Measurements from ENCODE around the gene APBA2. TPM values are rescaled to one million over a fixed set of nuclear protein-coding genes. Genes with fewer than 3 reads are reported as not detected.

APBA2 gene
- total RNA-seq, 1 experiment from 2014 or later, result 12.9 TPM

DNA sequence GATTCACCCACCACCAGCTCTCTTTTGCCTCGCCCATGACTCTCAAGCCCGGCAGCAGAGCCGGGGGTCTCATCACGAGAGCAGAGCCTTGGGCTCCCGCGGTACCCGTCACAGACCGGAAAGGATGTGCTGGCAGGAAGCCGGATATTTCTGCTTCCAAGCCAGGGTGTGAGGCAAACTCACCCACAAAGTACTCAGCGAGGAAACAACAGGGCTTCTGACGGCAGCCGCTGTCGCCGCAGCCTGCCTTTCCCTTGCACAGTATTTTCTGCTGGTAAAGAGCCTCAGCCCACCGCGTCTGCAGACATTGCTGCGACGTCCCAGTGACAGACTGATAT, 263.9 kb downstream of the APBA2 start:
- no peaks in the 10 kb centered on the region for H3K4me1 ChIP-seq (ENCODE audit: insufficient read depth, low read length, poor library complexity, severe bottlenecking)
- POLR2A ChIA-PET (ENCODE audit: low non-redundant PET), result no interaction called here
- H3K27ac ChIP-seq (ENCODE audit: low read depth, low read length, poor library complexity, severe bottlenecking), result no peak overlapping the region
- CTCF ChIA-PET, result no interaction called here
- no peaks in the 10 kb centered on the region for H3K9me3 ChIP-seq (ENCODE audit: low read depth, low read length, poor library complexity, severe bottlenecking)
- no peaks in the 10 kb centered on the region for H3K36me3 ChIP-seq (ENCODE audit: insufficient read depth, low read length, poor library complexity, severe bottlenecking)
- no peaks in the 10 kb centered on the region for H3K27me3 ChIP-seq (replicated peaks; ENCODE audit: insufficient read depth, low read depth, low read length, poor library complexity)
- BruUV-seq (replicated peaks), result no TSS peak
- intact Hi-C loops (cut with micrococcal nuclease; ENCODE audit: unreplicated experiment), result no loop called here
- TF ChIP-seq, protein P1, sequence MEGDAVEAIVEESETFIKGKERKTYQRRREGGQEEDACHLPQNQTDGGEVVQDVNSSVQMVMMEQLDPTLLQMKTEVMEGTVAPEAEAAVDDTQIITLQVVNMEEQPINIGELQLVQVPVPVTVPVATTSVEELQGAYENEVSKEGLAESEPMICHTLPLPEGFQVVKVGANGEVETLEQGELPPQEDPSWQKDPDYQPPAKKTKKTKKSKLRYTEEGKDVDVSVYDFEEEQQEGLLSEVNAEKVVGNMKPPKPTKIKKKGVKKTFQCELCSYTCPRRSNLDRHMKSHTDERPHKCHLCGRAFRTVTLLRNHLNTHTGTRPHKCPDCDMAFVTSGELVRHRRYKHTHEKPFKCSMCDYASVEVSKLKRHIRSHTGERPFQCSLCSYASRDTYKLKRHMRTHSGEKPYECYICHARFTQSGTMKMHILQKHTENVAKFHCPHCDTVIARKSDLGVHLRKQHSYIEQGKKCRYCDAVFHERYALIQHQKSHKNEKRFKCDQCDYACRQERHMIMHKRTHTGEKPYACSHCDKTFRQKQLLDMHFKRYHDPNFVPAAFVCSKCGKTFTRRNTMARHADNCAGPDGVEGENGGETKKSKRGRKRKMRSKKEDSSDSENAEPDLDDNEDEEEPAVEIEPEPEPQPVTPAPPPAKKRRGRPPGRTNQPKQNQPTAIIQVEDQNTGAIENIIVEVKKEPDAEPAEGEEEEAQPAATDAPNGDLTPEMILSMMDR (conservative IDR thresholded peaks at IDR 0.05; ENCODE audit: low read depth, low read length), result no peak
- no peak for TF ChIP-seq EZH2 (IDR thresholded peaks at IDR 0.05; ENCODE audit: borderline replicate concordance, low read depth, low read length, poor library complexity, severe bottlenecking)
- H3K4me3 ChIP-seq (ENCODE audit: low read depth, low read length, poor library complexity, severe bottlenecking), result no peak overlapping the region
- DNase-seq (ENCODE audit: low spot score), result no peak

DNA sequence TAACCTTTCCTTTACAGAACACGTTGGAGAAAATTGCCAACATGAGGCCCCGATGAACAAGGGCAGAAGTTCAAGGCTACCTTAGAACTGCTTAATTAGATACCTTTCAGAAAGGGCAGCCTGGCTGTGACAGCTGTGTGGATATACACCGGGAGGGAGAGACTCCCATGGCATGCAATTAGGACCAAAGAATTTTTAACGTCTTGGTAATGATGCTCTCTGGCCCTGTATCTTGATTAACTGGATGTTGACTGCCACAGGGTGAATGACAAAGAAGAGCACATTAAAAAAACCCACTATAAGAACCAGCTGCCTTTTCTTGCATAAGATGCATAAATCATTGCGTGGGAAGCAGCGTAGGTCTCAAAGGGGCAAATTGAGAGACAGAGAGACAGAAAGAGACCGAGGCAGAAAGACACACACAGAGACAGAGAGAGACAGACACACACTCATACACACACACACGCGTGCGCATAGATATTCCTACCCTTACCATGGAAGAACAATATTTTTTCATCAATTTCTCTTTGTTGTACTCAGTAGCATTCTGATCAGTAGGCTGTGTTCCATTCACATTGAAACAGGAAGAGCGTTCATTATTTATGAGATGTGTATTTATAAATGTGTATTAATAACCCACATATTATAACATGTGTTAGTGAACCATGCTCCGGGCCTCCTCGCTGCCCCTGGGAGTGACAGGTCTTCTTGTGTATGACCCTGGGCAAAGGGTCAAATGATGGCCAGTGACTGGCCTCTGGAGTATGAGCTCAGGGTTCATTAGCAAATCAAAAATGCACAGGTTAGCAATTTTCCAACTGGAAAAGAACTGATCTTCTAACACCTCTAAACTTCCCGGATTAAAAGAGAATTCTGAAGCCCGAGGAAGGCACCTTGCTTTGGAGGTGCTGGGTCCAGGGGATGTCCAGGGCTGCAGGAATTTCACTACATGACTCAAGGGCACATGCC, 265.0 kb downstream of the APBA2 start:
- ChIA-PET CTCF (no interaction called here), POLR2A (ENCODE audit: low non-redundant PET) (no interaction called here)
- no TSS peak for BruUV-seq (replicated peaks)
- Histone ChIP-seq H3K27me3 (replicated peaks; ENCODE audit: insufficient read depth, low read depth, low read length, poor library complexity) (no peaks in the 10 kb centered on the region), H3K4me3 (ENCODE audit: low read depth, low read length, poor library complexity, severe bottlenecking) (no peak overlapping the region), H3K36me3 (ENCODE audit: insufficient read depth, low read length, poor library complexity, severe bottlenecking) (no peaks in the 10 kb centered on the region), H3K27ac (ENCODE audit: low read depth, low read length, poor library complexity, severe bottlenecking) (no peak overlapping the region), H3K4me1 (ENCODE audit: insufficient read depth, low read length, poor library complexity, severe bottlenecking) (no peaks in the 10 kb centered on the region), H3K9me3 (ENCODE audit: low read depth, low read length, poor library complexity, severe bottlenecking) (no peaks in the 10 kb centered on the region)
- DNase-seq (ENCODE audit: low spot score), result no peak
- intact Hi-C loops (cut with micrococcal nuclease; ENCODE audit: unreplicated experiment), result no loop called here
- no peak for TF ChIP-seq EZH2 (IDR thresholded peaks at IDR 0.05; ENCODE audit: borderline replicate concordance, low read depth, low read length, poor library complexity, severe bottlenecking)
- TF ChIP-seq, protein P1 (conservative IDR thresholded peaks at IDR 0.05; ENCODE audit: low read depth, low read length), result no peak

DNA sequence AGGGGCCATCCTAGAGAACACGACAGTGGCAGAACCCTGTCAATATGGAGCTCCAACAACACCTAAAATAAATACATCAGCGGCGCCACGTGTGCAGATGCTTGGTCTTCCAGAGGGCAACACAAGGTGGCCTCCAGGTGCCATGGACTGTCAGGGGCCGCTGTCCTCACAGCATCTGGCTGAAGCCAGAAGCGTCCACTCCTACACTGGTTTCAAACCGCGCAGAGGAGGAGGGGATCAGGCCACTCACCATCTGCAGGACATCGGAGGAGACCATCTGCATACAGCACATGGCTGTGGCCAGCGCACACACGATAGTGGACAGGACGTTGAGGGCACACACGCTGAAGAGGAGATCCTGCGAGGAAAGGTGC, 265.7 kb downstream of the APBA2 start:
- no peak for TF ChIP-seq EZH2 (IDR thresholded peaks at IDR 0.05; ENCODE audit: borderline replicate concordance, low read depth, low read length, poor library complexity, severe bottlenecking)
- TF ChIP-seq, protein P1 (conservative IDR thresholded peaks at IDR 0.05; ENCODE audit: low read depth, low read length), result no peak
- intact Hi-C loops (cut with micrococcal nuclease; ENCODE audit: unreplicated experiment), result no loop called here
- H3K9me3 ChIP-seq (ENCODE audit: low read depth, low read length, poor library complexity, severe bottlenecking), result no peaks in the 10 kb centered on the region
- no TSS peak for BruUV-seq (replicated peaks)
- no peak for DNase-seq (ENCODE audit: low spot score)
- H3K4me3 ChIP-seq (ENCODE audit: low read depth, low read length, poor library complexity, severe bottlenecking), result no peak overlapping the region
- H3K27ac ChIP-seq (ENCODE audit: low read depth, low read length, poor library complexity, severe bottlenecking), result no peak overlapping the region
- POLR2A ChIA-PET (ENCODE audit: low non-redundant PET), result no interaction called here
- H3K27me3 ChIP-seq (replicated peaks; ENCODE audit: insufficient read depth, low read depth, low read length, poor library complexity), result no peaks in the 10 kb centered on the region
- no peaks in the 10 kb centered on the region for H3K36me3 ChIP-seq (ENCODE audit: insufficient read depth, low read length, poor library complexity, severe bottlenecking)
- no peaks in the 10 kb centered on the region for H3K4me1 ChIP-seq (ENCODE audit: insufficient read depth, low read length, poor library complexity, severe bottlenecking)
- CTCF ChIA-PET, result no interaction called here
